GM19238 (cell line): ENCODE data around the gene PHACTR3.
"Not testable (repeated sequence)": the region's sequence is repeated elsewhere in the genome, so short reads cannot be mapped to it uniquely, and the experiment has no call there.

ENCODE experiments used
- DNase-seq: peaks from one replicate; pipeline ENCODE4 v3.0.0; 2011; ENCODE audit warnings: low spot score; ENCODE audit not compliant: insufficient read length

PHACTR3 gene

DNA sequence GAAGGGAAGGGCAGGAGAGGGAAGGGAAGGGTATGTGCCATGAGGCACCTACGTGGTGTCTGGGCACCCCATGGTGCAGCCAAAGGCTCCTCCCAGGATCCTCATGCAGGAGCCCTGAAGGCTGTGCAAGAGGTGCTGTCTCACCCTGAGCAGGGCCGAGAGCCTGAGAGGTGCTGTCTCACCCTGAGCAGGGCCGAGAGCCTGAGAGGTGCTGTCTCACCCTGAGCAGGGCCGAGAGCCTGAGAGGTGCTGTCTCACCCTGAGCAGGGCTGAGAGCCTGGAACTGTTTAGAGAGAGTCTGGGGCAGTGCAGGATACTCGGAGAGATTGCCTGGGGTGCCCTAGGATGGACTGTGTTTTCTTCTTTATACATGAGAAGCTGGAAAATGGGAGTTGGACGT lies 14.2 kb downstream of the PHACTR3 start:
- not testable (repeated sequence) for DNase-seq

DNA sequence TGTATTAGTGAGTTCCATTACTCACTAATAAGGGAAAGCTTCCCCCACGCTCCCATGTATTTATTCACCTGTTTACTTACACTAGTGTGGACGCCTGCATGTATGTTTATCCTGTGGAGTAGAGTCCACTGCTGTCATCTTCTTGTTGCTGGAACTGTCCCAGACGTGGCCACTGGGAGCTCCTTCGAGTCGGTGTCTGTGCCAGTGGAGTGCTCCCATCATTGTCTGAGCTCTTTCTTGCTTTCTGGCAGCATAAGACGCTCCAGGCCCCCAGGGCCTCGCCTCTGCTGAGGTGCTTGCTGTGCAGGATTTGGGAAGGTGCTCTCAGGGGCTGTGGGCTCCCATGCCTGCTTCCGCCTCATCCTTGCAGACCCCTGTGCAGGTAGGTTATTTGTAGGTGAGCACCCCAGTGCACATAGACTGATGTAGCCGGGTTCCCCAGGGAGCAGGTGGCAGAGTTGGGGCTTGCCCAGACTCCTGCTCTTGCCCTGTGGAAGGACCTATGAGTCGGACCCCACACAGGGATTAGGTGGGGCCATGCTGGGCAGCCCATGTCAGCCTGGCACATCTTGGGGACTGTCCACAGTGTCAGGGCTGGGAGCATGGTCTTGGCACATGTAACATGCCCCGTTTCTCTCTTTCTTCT lies 16.6 kb downstream of the PHACTR3 start:
- DNase-seq, result no peak

DNA sequence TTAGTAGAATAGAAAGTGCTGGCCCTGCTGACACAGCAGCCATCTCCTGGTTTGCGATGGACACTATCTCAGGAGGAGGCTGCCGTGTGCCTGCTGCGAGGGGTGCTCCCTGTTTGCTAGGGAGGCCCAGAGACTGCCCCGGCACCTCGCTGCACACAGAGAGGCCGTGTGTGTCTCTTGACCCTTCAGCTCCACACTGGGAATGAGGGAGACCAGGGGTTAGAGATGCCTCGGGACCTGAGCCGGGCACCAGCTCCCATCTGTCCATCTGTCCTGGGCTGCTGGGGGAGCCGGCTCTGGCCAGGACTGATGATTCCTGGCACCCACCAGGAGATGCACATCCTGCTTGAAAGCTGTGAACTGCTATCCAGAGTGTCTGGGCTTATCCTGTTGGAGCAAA lies 18.2 kb downstream of the PHACTR3 start:
- no peak for DNase-seq

DNA sequence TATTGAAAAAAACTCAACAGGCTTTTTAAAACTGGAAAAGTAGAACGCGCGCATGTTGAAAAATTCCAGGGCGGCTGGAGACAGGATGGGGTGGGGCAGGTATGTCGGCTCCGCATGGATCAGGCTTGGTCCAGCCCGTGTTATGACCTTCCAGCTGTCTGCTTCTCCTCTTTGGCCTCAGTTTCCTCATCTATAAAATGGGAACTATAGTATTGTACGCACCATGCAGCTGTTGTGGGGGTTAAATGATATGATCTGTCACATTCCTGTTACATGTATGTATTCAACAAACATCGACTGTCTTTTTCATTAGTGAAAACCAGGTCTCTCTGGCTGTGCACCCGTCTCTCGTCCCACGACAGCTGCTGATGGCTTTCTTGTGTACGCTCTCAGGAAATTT lies 18.8 kb downstream of the PHACTR3 start:
- DNase-seq, result no peak

- no peak for DNase-seq
Measured at GRCh38 chr20:59623583-59623982, 19.2 kb downstream of the PHACTR3 start.

DNA sequence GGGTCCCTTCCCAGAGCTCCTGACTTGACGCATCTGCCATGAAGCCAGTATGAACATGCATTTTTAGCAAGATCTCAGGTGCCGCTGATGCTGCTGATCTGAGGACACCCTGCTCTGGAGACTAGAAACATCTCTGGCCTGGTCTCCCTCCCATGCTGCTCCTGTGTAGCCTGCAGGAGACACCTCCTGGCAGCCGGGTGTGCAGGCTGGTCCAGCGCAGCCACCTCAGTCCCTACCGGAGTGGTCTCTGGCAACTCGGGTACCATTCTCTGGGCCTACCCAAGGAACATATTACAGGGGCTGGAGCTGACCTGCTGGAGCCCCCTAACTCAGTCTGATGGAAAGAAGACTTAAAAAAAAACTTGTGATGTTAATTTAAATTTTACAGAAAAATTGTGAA lies 20.1 kb downstream of the PHACTR3 start:
- no peak for DNase-seq

DNA sequence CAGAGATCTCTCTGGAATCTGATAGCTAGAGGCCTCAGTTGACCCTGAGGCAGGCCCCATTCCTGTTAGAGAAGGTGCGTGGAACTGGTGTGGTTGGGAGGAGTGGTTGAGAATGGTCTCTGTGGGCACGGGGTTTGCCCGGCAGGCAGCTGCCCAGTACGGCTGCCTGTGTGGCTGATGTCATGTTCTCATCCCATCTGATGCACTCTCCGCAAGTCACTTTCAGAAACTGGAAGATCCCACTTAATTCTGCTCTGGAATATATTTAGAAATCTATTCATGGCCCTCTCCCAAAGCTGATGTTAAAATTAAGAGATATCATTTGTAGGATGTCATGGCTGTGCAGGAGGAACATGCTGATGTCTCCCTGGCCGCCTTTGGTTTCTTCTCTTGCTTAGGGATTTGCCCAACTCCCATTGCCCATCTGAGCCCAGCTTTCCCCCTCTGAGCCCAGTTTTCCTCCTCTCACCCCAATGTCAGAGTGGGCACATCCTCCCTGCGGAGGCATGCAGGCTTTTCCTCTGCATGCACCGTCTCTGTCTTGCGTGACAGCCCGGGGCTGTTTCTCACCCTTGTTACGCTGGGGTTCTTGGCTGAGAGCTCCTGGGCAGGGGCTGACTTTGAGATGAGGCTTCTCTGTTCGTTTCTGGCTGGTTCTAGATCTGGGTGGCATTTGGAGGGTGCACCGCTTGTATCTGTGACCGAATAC lies 21.0 kb downstream of the PHACTR3 start:
- DNase-seq, result no peak

GRCh38 chr20:59627298-59627697 lies 23.0 kb downstream of the PHACTR3 start:
- DNase-seq, result no peak

DNA sequence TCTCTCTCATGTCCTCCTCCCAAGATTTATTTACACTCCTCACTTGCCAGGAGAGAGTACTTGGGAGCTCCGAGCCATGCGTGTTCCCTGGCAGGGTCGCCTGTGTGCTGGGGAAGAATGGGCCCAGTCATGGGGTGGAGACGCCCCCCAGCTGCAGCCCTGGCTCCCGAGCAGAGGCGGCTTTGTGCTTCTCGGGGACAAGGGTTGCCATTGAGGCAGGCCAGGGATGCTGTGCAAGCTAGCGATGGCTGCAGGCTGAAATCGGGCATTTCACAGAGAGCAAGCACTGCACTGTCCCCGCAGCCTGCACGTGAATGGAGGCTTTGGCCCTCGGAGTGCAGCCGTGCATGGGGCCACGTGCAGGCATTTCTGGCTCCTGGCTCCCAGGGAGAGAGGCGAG lies 23.8 kb downstream of the PHACTR3 start:
- no peak for DNase-seq

GRCh38 chr20:59629141-59630045 lies 25.1 kb downstream of the PHACTR3 start:
- DNase-seq, result no peak

GRCh38 chr20:59630526-59630925 lies 26.2 kb downstream of the PHACTR3 start:
- no peak for DNase-seq

GRCh38 chr20:59631751-59632540 lies 27.6 kb downstream of the PHACTR3 start:
- no peak for DNase-seq

DNA sequence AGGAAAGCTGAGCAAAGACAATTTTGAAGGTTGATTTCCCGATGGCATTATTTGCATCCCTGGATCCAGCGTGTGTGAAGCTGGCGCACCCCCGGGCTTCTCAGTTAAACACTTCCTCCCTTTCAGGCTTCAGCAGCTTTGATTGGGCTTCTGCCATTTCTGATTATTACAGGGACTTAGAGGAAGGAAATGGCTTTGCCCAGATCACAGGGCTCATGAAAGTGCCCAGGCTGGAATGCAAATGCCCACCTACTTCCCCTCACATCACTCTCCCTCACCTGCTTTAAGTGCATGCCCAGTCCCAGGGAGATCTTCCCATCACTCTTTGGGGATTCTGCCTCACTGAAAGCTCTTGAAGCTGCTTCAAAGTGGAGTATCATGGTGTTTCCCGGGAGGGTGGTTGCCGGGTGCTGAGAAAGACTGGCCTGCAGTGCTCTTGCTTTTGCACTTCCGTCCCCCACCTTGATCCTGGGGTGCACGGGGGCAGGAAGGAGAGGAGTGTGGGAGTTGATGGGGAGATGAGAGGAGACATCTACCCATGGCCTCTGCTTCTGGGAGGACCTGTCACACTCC lies 28.3 kb downstream of the PHACTR3 start:
- DNase-seq, result no peak

GRCh38 chr20:59633656-59634251 lies 29.4 kb downstream of the PHACTR3 start:
- no peak for DNase-seq

DNA sequence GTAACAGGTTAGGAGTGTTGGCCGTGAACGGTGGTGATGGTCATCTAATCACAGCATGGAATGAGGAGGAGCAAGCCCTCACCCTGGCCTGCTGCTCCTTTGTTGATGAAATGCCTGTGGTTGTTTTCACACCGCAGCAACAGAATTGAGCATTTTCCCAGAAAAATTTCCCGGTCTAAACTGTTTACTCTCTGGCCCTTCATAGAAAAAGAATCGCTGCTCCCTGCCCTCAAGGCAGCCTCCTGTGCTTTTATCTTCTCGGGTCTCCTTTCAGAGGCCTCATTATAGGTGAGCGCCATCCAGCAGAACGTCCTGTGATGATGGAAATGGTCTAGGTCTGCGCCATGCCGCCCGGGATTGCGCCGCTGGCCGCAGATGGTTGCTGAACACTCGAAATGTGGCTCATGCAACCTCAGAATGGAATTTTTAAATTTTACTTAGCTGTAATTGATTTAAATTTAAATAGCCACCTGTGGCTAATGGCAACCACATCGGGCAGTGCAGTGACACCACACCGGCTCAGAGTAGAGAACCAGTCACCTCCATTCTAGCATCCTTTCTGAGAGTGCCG lies 30.2 kb downstream of the PHACTR3 start:
- DNase-seq, result no peak

- DNase-seq, result no peak
Measured at GRCh38 chr20:59636766-59637370, 32.5 kb downstream of the PHACTR3 start.

DNA sequence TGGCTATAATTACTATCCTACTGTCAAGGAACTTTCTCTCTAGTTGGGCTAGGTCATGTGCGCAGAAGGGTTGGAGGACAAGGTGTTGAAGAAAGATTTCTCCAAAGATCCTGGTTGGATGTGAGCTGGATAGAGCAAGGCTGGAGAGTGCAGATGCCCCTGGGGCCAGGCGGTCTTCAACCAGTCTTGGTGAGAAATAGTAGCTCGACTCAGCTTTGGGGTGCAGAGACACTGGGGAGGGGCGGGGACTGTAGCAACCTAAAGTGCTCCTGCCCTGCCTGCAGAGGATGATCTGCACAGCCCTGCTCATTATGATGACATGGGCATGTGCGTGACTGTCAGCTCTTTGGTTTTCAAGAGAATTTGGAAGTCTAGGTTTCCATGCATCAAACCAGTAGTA lies 35.9 kb downstream of the PHACTR3 start:
- DNase-seq, result no peak

DNA sequence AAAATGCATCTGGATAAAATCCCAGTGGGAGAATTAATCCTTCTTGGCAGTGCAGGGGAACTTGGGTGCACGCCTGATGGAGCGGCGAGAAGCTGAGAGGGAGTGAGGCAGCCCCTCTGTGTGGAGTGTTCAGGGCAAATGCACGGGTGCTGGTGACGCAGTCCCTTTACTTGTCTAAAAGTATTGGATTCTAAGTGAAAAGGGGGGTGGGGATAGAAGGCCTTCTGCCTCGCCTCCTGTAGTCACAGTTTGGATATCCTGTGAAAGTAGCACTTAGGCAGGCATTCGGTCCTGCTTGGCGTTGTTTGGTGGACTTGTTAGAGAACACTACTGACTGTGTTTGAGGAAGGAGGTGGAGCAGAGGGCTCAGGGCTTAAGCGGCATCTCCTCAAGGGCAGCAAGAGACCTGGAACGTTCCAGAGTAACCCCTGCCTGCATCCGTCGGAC lies 39.3 kb downstream of the PHACTR3 start:
- no peak for DNase-seq

GRCh38 chr20:59644371-59644939 lies 40.1 kb downstream of the PHACTR3 start:
- DNase-seq, result no peak
